RPMI7951 (cell line): ENCODE measurements around the gene LMNA. TPM values are rescaled to one million over a fixed set of nuclear protein-coding genes. Genes with fewer than 3 reads are reported as not detected.
"Not testable (repeated sequence)": the region's sequence is repeated elsewhere in the genome, so short reads cannot be mapped to it uniquely, and the experiment has no call there.

Experiments
- DNase-seq: peaks from one replicate; pipeline ENCODE4 v3.0.0-alpha.2; 2012; ENCODE audit warnings: low read depth
- total RNA-seq: library from RNA; depleted of rRNA; stranded (reverse); fragments of >200 nt; shearing (Covaris generic); gene quantifications from 2 replicates; pipeline ENCODE4 v1.2.3, GENCODE V29; 2014; rRNA removed

The LMNA gene
- total RNA-seq, 1 experiment from 2014 or later = 919 TPM

GRCh38 chr1:156162430-156163037 is 48.0 kb downstream of the LMNA start:
- no peak for DNase-seq

- DNase-seq = no peak
Observed at GRCh38 chr1:156163712-156164111, 49.2 kb downstream of the LMNA start.

GRCh38 chr1:156164125-156164831 is 49.8 kb downstream of the LMNA start:
- no peak for DNase-seq

GRCh38 chr1:156165083-156165482 is 50.6 kb downstream of the LMNA start:
- DNase-seq = no peak

- DNase-seq = no peak
Observed at GRCh38 chr1:156167536-156167935, 53.0 kb downstream of the LMNA start.

- no peak for DNase-seq
Observed at GRCh38 chr1:156172696-156173470, 58.4 kb downstream of the LMNA start.

- no peak for DNase-seq
Observed at GRCh38 chr1:156176610-156177210, 62.2 kb downstream of the LMNA start.

- DNase-seq = no peak
Observed at GRCh38 chr1:156177919-156178654, 63.6 kb downstream of the LMNA start.

- no peak for DNase-seq
Observed at GRCh38 chr1:156180471-156180870, 66.0 kb downstream of the LMNA start.

- not testable (repeated sequence) for DNase-seq
Observed at GRCh38 chr1:156181391-156181924, 66.9 kb downstream of the LMNA start.

GRCh38 chr1:156182010-156182779 is 67.7 kb downstream of the LMNA start:
- not testable (repeated sequence) for DNase-seq

GRCh38 chr1:156186347-156187177 is 72.1 kb downstream of the LMNA start:
- DNase-seq = not testable (repeated sequence)

Other genes starting within 250 kb of the LMNA start
- 24.9 and 34.8 TPM in 2 replicates for gene RIT1, start 203.4 kb upstream of the LMNA start, total RNA-seq
- 27.0 and 28.6 TPM in 2 replicates for gene KHDC4, start 180.3 kb upstream of the LMNA start, total RNA-seq
- gene RXFP4, start 173.1 kb upstream of the LMNA start, total RNA-seq = not detected in 2 replicates
- 54.3 and 65.5 TPM in 2 replicates for gene ARHGEF2, start 136.2 kb upstream of the LMNA start, total RNA-seq
- 657 and 685 TPM in 2 replicates for gene SSR2, start 93.8 kb upstream of the LMNA start, total RNA-seq
- gene UBQLN4, start 60.9 kb upstream of the LMNA start, total RNA-seq = 19.6 and 20.3 TPM in 2 replicates
- 102 and 118 TPM in 2 replicates for gene LAMTOR2, start 59.9 kb upstream of the LMNA start, total RNA-seq
- gene RAB25, start 53.6 kb upstream of the LMNA start, total RNA-seq = not detected in 2 replicates
- gene MEX3A, start 32.2 kb upstream of the LMNA start, total RNA-seq = 2.1 and 2.4 TPM in 2 replicates
- gene SEMA4A, start 38.9 kb downstream of the LMNA start, total RNA-seq = 0.20 and 0.36 TPM in 2 replicates
- gene SLC25A44, start 79.4 kb downstream of the LMNA start, total RNA-seq = 8.3 and 10.1 TPM in 2 replicates
- gene PMF1, start 98.3 kb downstream of the LMNA start, total RNA-seq = 76.6 and 81.0 TPM in 2 replicates
- gene BGLAP, start 127.5 kb downstream of the LMNA start, total RNA-seq = 17.7 and 44.1 TPM in 2 replicates
- 0.12 and 0.29 TPM in 2 replicates for gene PAQR6, start 133.3 kb downstream of the LMNA start, total RNA-seq
- gene SMG5, start 168.1 kb downstream of the LMNA start, total RNA-seq = 48.4 and 54.3 TPM in 2 replicates
- gene TMEM79, start 169.6 kb downstream of the LMNA start, total RNA-seq = 2.4 TPM in 2 replicates
- gene GLMP, start 181.0 kb downstream of the LMNA start, total RNA-seq = 55.8 and 70.2 TPM in 2 replicates
- gene VHLL, start 184.6 kb downstream of the LMNA start, total RNA-seq = not detected in 2 replicates
- 455 and 483 TPM in 2 replicates for gene CCT3, start 223.6 kb downstream of the LMNA start, total RNA-seq
- not detected in 2 replicates for gene TSACC, start 223.8 kb downstream of the LMNA start, total RNA-seq